Embryonic facial prominence (tissue), 1 donor: ENCODE measurements around the gene GAL3ST3.
A peak's percentile ranks its signal among the peaks of the same experiment; 100 is the strongest.
"Not testable (repeated sequence)": the region's sequence is repeated elsewhere in the genome, so short reads cannot be mapped to it uniquely, and the experiment has no call there.

Experiments
- DNase-seq: peaks from one replicate; pipeline ENCODE4 v3.0.0-alpha.2; 2016; ENCODE audit errors: extremely low spot score

GAL3ST3 gene

DNA sequence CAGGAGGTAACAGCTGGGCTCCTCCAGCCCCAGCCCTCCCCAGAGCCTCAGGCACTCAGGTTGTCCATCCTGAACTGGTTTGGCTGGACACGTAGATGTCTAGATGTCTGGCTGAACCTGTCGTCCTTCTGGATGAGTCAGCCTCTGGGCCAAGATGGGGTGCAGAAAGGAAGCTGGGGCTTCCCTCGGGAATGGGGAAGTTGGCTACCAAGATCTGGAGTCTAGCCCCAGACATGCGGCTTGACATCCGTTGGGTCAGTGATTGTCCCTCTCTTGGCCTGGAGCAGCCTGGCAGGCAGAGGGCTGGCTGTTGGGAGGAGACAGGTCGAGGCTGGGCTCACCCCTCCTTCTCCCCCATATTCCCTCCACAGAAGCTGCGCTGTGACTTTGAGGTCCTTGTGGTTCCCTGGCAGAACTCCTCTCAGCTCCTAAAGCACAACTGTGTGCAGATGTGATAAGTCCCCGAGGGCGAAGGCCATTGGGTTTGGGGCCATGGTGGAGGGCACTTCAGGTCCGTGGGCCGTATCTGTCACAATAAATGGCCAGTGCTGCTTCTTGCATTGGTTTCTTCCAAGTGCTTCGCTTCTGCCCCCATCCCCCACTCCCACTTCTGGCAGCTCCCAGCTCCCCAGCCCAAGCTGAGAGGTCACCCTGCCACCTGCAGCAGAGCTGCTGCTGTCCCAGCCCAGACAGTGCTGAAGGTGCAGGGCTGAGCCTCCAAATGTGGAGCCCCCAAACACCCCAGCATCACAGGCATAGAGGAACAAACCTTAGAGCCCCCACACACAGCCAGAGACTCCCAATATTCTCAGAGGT, 35.8 kb downstream of the GAL3ST3 start:
- DNase-seq, result no peak

DNA sequence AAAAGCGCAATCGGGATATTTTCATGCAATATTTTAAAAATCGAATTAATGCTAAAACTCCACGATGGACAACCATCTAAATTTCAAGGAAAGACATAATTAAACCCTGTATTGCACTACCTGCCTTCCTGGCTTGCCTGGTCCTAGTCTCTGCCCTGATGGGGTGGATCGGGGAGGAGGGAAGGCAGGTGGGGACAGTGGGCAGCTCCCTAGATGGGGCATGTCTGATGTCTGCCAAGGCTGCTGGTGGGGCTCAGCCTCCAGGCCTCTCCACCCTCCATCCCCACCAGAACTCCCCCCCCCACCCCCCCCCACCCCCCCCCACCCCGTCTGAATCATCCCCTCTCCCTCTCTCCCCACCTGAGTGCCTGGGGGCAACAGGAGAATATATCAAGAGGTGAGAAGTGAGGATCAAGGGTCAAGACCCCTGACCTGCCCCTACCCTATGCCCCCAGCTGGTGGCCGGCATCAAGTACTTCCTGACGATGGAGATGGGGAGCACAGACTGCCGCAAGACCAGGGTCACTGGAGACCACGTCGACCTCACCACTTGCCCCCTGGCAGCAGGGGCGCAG, 36.5 kb downstream of the GAL3ST3 start:
- DNase-seq, result no peak

DNA sequence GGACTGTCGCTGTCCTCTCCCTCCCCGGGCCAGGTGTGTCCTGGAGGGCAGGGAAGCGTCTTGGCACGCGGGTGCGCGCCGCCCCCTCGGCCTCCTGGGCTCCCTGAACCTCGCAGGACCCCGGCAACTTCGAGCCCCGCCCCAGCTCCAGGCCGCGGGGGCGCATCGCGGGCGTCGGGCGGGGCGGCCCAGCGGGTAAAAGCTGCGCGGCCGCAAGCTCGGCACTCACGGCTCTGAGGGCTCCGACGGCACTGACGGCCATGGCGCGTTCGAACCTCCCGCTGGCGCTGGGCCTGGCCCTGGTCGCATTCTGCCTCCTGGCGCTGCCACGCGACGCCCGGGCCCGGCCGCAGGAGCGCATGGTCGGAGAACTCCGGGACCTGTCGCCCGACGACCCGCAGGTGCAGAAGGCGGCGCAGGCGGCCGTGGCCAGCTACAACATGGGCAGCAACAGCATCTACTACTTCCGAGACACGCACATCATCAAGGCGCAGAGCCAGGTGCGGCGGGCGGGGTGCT, 37.1 kb downstream of the GAL3ST3 start, which contains the start of gene CST6:
Gene CST6, plus strand, starts transcription at position 224 of the 519 bp plus-strand sequence. Its CDS starts 37 bp downstream, at position 261.
- no peak for DNase-seq

DNA sequence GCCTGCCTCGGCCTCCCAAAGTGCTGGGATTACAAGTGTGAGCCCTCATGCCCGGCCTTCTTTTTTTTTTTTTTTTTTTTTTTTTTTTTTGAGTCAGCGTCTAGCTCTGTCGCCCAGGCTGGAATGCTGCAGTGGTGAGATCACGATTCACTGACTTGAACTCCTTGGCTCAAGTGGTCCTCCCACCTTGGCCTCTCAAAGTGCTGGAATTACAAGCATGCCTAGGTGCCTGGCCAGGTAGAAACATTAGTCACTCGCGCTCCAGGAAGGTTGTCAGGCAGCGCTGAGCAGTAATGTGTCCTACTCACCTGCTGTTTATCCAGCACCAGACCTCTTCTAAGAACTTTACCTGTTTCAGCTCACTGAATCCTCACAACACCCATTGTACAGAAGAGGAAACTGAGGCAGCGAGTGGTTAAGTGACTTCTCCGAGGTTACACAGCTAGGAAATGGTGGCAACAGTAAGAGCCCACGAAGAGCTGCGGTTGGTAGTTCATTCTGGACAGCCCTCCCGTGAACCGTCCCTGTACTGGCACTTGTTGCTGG, 37.6 kb downstream of the GAL3ST3 start:
- no peak for DNase-seq

DNA sequence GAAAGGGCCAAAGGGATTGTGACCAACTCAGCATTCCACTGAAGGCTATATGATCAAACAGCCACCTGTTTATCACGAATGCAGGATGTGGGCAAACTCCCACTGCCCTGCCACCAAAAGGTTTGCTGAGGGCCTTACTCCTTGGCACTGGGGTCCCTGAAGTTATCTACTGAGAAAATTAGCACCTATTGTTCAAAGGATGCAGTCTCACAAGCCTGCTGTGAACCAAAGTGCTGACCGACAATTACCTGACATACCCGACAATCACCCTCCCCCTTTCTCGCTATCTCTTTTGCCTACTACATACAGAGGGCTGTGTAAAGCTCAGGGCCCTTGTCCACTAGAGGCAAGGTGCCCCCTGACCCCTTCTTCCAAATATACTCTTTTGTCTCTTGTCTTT, 38.9 kb downstream of the GAL3ST3 start:
- not testable (repeated sequence) for DNase-seq

DNA sequence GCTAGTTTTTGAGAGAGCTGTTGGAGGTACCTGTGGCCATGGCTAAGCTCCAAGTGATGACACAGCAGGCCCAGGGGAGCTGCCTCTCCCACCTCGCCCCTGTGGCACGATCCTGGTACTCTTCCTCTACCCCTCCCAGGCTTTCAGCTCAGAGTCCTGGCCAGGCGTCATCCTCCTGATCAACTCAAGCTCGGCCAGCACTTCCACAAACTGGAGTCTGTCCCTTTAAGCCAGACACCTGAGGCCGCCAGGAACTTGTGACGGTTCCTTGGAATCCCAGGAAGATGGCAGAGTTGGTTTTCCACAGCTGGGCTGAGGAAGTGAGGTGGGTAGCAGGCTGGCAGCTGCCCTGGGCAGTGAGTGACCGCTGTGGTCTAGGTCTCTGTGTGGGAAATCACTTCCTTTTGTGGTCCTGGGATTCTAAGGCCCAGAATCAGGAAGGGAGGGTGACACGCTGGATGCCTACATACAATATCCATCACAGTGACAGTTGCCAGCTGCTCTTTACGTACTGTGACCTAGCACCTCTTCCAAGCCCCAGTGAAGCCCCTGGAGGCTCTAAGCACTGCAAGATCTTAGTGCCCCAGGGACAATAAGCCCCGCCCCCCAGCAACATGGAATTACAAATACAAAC, 40.4 kb downstream of the GAL3ST3 start:
- no peak for DNase-seq

DNA sequence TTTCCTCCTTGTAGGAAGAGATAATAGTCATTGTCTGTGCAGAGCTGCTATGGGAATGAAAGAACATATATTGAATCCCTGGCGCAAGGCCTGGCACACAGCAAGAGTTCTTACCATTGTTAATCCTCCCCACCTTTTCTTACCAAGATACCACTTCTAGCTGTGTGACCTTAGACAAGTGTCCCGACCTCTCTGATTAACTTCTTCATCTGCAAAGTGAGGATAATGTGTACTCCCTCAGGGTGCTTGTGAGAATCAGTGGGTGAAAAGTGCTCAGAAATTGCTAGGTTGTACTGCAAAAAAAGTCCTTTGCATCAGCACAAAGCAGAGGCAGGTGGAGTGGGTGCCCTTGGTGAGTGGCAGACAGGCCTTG, 40.9 kb downstream of the GAL3ST3 start:
- DNase-seq, result no peak

DNA sequence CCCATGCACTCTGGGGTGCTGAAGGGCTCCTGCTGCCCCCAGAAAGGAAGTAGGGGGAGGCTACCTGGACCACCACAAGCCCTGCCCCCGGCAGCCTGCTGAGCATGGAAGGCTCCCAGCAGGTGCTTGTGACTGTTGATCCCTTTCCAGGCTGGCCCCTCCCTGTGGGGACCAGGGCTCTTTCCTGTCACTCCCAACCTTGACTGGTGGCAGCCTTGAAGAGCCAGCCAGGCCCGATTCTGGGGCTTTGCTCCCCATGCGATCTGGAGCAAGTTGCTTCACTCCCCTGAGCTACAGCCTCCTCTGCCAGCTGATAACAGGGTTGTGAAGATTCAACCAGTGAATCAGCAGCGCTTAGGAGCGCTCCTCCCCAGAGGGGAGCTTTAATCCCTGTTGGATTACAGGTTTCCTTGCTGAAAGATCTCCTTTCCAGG, 41.7 kb downstream of the GAL3ST3 start:
- DNase-seq, result no peak

DNA sequence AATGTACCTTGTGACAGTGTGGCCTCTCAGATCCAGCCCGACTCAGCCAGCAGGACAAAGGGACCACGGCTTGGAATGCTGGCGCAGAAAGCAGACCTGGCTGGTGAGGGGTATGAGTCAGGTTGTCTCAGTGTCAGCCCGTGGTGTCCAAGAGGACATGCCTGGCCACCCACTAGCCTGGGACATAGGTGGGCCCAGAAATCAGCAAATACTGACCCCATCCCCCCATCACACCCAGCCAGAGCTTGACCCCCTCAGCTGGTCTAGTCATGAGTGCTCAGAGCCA, 42.1 kb downstream of the GAL3ST3 start:
- no peak for DNase-seq

DNA sequence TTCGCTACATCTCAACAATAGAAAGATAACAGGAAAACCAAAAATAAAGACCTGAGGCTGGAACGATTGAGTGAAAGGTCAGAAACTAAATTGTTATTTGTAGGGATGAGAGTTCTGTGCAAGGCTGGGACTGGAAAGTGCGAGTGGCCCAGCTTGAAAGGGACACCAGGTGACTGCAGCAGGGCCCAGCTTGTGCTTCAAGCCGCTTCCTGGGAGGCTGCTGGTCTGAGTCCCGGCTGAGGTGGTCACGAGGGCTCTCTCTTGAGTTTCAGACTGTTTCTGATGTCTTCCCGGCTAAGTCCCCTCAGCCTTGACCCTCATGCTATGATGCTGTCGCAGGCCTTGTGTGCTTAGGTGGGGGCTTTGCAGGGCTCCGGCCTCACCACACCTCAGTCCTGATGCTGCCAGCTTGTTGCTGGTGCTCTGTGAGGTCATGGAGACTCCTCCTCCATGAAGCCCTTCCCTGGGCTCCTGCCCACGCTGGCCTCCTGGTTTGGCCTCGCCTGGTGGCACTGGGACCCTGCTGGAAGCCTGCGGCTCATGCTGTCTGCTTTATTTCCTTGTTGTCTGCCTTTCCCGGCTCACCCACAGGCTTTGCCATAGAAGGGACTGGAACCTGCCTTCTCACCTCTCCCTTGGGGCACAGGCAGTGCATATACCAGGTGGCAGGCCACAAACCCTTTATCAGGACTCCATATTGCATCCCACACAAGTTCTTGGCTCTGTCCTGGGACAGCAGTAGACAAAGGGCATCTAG, 42.6 kb downstream of the GAL3ST3 start:
- DNase-seq, result no peak

DNA sequence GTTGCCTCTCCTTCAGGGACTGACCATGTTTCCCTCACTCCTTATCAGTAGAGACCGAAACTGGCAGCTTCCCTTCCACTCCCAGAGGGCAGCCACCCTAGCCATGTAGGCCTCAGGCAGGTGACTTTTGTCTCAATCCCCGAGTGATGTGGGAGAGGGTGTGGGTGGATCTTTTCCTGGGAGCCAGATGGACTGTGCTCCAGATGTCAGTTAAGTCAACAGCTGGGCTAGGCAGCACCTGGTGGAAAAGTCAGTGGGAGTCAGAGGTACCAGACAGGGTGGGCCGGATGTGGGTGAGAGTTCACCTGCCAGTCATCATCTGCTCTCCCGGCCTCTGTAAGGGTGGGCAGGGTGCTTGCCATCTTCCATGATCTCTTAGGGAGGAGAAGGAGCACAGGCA, 44.8 kb downstream of the GAL3ST3 start:
- DNase-seq, result no peak

DNA sequence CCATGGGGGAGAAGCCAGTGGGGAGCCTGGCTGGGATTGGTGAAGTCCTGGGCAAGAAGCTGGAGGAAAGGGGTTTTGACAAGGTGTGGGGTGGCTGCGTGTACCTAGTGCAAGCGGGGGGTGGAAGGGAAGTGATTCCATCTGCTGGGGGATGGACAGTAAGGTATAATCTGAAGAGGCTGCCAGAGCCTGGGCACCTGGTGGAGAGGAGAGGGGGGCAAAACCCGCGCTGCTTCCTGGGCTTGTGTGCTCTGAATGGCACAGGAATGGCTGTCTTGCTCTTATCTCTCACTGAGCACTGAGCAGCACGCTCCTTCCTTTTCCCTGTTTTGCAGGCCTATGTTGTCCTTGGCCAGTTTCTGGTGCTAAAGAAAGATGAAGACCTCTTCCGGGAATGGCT, 45.7 kb downstream of the GAL3ST3 start:
- DNase-seq, result no peak

DNA sequence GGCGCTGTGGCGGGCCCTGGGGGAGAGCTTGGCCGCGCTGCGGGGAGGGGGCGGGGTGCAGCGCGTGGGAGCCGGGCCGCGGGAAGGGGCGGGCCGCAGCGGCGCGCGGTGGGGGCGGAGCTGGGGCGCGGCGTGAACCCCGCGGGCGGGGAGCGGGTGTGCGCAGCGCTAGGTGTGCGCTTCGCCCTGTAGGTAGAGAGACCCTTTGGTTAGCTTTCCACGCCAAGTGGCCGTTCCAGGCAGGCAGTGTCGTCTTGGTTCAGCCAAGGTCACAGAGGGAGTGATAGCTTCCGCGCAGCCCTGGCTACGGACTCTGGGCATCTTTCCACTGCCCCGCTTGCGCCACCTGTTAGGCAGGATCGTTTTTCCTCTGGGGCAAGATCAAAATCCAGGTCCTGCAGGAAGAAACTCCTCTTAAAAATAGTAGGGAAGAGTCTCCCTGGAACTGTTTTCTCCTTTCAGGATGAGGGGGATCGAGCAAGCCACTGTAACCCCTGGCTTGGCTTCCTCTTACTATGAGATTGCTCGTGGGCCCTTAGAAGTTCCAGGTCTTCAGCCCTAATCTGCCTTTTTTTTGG, 46.2 kb downstream of the GAL3ST3 start:
- DNase-seq, result no peak

DNA sequence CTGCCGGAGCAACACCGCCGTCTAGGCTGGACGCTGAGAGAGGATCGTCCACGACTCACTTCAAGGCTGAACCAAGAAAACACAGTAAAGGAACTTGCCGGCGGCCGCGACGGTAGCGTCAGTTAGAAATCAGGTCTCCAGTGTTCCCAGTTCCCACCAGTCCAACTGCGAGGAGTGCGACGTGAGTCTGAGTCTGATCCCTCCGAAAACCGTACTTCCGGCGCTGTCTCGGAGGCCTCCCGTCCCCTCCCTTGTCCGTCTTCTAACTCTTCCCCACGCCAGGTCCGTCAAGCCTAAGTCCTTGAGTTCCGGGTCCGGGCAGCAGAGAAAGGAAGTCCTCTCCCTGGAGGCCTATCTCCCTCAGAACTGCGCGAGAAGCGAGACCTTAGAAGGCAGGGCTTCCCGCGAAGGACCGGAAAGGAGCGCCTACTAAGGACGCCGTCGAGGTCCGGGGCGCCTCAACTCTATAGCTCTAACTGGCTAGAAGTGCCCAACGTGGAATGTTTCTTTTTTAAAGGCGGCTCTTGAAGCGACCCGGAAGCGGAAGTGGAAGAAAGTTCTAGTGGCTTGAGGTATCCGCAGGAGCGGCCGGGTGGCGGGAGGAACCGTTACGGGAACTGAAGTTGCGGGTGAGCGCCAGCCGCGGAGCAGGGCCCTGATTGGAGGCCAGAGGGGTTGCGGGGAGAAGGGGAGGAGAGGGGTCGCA, 46.9 kb downstream of the GAL3ST3 start, which contains the start of the genes BANF1 and EIF1AD:
Gene BANF1, plus strand, starts transcription at position 562 of the 706 bp plus-strand sequence. CDS start 748 bp downstream, outside the sequence.
Gene EIF1AD, minus strand, starts transcription at position 216 of the 706 bp plus-strand sequence. CDS start 1,768 bp downstream, outside the sequence.
- peak; percentile 96 for DNase-seq

DNA sequence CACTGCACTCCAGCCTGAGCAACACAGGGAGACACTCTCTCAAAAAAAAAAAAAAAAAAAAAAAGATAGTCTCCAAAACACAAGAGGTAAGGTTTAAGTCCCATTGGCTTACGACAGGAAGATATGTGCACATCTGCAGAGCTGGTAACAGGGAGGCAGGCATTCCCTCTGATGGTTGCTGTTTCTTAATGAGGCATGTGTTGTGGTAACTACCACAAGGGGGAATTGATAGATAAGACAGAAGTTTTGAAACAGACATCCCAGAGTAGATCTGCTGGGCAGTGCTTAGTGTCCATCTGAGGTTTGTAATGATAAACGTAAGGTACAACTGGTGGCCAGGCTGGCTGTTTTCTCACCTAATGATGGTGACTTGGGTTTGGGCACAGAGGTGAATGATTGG, 51.7 kb downstream of the GAL3ST3 start:
- no peak for DNase-seq

DNA sequence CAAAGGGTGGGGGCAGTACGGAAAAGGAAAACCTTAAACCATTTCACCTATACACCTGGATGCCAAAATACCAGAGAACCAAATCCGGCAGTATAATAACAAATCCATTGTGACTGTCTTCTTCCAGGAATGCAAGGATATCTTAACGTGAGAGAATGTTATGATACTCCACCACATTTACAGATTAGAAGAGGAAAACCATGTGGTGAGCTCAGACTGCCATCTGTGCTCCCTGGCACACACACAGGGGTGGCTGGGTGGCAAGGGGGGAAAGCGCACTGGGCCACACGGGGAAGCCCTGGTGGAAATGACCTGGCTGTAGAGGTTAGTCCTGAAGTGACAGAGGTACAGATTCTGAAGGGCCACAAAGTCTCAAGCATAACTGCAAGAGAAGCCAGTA, 56.9 kb downstream of the GAL3ST3 start:
- no peak for DNase-seq
